IMR-90 (cell line): Measurements from ENCODE around the gene TNNC2.
"Not testable (repeated sequence)": the region's sequence is repeated elsewhere in the genome, so short reads cannot be mapped to it uniquely, and the experiment has no call there.

Experiments
- CEBPB ChIP-seq: IDR thresholded peaks from 2 replicates; pipeline ENCODE4 v1.6.1; 2012; ENCODE audit warnings: low read depth, low read length, improper control_type of control experiment
- CHD1 ChIP-seq: IDR thresholded peaks from 2 replicates; pipeline ENCODE4 v1.6.1; 2012; ENCODE audit warnings: low read depth, low read length, improper control_type of control experiment
- CTCF ChIP-seq: conservative IDR thresholded peaks from 2 replicates; pipeline ENCODE4 v1.5.1; 2012; ENCODE audit warnings: mild to moderate bottlenecking, low read depth, low read length, improper control_type of control experiment
- ELK1 ChIP-seq: fragments of 150-350 bp; IDR thresholded peaks from 2 replicates; pipeline ENCODE4 v1.6.1; 2016; ENCODE audit warnings: low read depth, mild to moderate bottlenecking, low read length, moderate library complexity, borderline replicate concordance
- MAFK ChIP-seq: IDR thresholded peaks from 2 replicates; pipeline ENCODE4 v1.6.1; 2012; ENCODE audit warnings: low read depth, low read length, improper control_type of control experiment
- MAZ ChIP-seq: IDR thresholded peaks from 2 replicates; pipeline ENCODE4 v1.6.1; 2012; ENCODE audit warnings: low read depth, mild to moderate bottlenecking, low read length, improper control_type of control experiment, moderate library complexity, borderline replicate concordance
- MXI1 ChIP-seq: IDR thresholded peaks from 2 replicates; pipeline ENCODE4 v1.6.1; 2012; ENCODE audit warnings: low read depth, mild to moderate bottlenecking, low read length, moderate library complexity, borderline replicate concordance
- NFE2L2 ChIP-seq: fragments of 150-350 bp; IDR thresholded peaks from 2 replicates; pipeline ENCODE4 v1.6.1; 2016; ENCODE audit warnings: low read depth, mild to moderate bottlenecking, low read length
- POLR2A ChIP-seq: IDR thresholded peaks from 2 replicates; pipeline ENCODE4 v1.6.1; 2012; ENCODE audit warnings: mild to moderate bottlenecking, low read depth, low read length
- RAD21 ChIP-seq: IDR thresholded peaks from 2 replicates; pipeline ENCODE4 v1.6.1; 2012; ENCODE audit warnings: low read length, improper control_type of control experiment
- SMC3 ChIP-seq: fragments of 150-350 bp; IDR thresholded peaks from 2 replicates; pipeline ENCODE4 v1.6.1; 2016; ENCODE audit warnings: low read depth, mild to moderate bottlenecking, antibody characterized with exemption, low read length, moderate library complexity

GRCh38 chr20:45874104-45874481 lies 47.0 kb upstream of the TNNC2 start:
- not testable (repeated sequence) for TF ChIP-seq CTCF, SMC3, POLR2A, MXI1, MAZ, CEBPB, ELK1, RAD21, MAFK, CHD1, NFE2L2
